SU-DHL-6 (cell line): ENCODE results near the gene NPAS3.

Experiments used
- H2AFZ ChIP-seq: fragments of 200-600 bp; sonication (generic); 2 replicates; pipeline ENCODE4 v1.6.1; 2014; ENCODE audit warnings: low read depth, mild to moderate bottlenecking, moderate library complexity, mixed read lengths, antibody characterized with exemption, low read length; ENCODE audit not compliant: severe bottlenecking
- H3F3A ChIP-seq: fragments of 200-600 bp; shearing (Covaris generic); 2 replicates; pipeline ENCODE4 v1.6.0; 2016; ENCODE audit warnings: antibody characterized with exemption, mild to moderate bottlenecking; ENCODE audit not compliant: insufficient read depth
- H3K27ac ChIP-seq: fragments of 200-600 bp; sonication (generic); 2 replicates; pipeline ENCODE4 v1.5.1; 2016; ENCODE audit warnings: low read depth, mild to moderate bottlenecking, low read length, moderate library complexity, mixed read lengths
- H3K27me3 ChIP-seq: fragments of 200-600 bp; sonication (generic), shearing (Covaris generic); 2 replicates; pipeline ENCODE4 v1.6.0; 2014; ENCODE audit warnings: mild to moderate bottlenecking, low read length
- H3K36me3 ChIP-seq: fragments of 200-600 bp; sonication (generic); 2 replicates; pipeline ENCODE4 v1.6.1; 2014; ENCODE audit warnings: mild to moderate bottlenecking, low read length, mixed read lengths
- H3K4me2 ChIP-seq: fragments of 300-600, 200-600 bp; shearing (Covaris generic), sonication (generic); 2 replicates; pipeline ENCODE4 v1.6.0; 2014; ENCODE audit warnings: low read length, low read depth, mild to moderate bottlenecking; ENCODE audit not compliant: poor library complexity, severe bottlenecking
- H3K4me3 ChIP-seq: fragments of 200-600 bp; sonication (generic); 2 replicates; pipeline ENCODE4 v1.5.1; 2014; ENCODE audit warnings: antibody characterized with exemption, low read length, mild to moderate bottlenecking, mixed read lengths; ENCODE audit not compliant: insufficient read depth, poor library complexity, severe bottlenecking
- H3K79me2 ChIP-seq: fragments of 200-600 bp; sonication (generic); 2 replicates; pipeline ENCODE4 v1.6.1; 2014; ENCODE audit warnings: mild to moderate bottlenecking, low read length, moderate library complexity; ENCODE audit not compliant: insufficient read depth
- H3K9ac ChIP-seq: fragments of 200-600 bp; sonication (generic); 2 replicates; pipeline ENCODE4 v1.7.0; 2014; ENCODE audit warnings: mild to moderate bottlenecking, low read length
- H3K9me2 ChIP-seq: fragments of 200-600 bp; sonication (generic); replicated peaks from 2 replicates; pipeline ENCODE4 v1.6.1; 2014; ENCODE audit warnings: low read length; ENCODE audit not compliant: insufficient read depth
- H3K9me3 ChIP-seq: fragments of 200-600 bp; sonication (generic); 2 replicates; pipeline ENCODE4 v1.6.1; 2014; ENCODE audit warnings: low read length, mixed read lengths; ENCODE audit not compliant: insufficient read depth
- H4K20me1 ChIP-seq: fragments of 200-600 bp; sonication (generic); 2 replicates; pipeline ENCODE4 v1.6.1; 2014; ENCODE audit warnings: low read depth, mild to moderate bottlenecking, antibody characterized with exemption, low read length, moderate library complexity, mixed read lengths
- EZH2phosphoT487 ChIP-seq: fragments of 200-600 bp; sonication (generic), shearing (Covaris generic); conservative IDR thresholded peaks from 2 replicates; pipeline ENCODE4 v1.6.1; 2018; ENCODE audit warnings: mild to moderate bottlenecking, antibody characterized with exemption, low read length, moderate library complexity, mixed read lengths
- TF ChIP-seq, protein P1 (sequence below): fragments of 200-600 bp; sonication (generic); IDR thresholded peaks from one replicate; pipeline ENCODE4 v1.5.1; 2017; ENCODE audit warnings: antibody characterized with exemption, mild to moderate bottlenecking, low read length, moderate library complexity; ENCODE audit not compliant: insufficient read depth, poor library complexity, severe bottlenecking

NPAS3 gene

DNA sequence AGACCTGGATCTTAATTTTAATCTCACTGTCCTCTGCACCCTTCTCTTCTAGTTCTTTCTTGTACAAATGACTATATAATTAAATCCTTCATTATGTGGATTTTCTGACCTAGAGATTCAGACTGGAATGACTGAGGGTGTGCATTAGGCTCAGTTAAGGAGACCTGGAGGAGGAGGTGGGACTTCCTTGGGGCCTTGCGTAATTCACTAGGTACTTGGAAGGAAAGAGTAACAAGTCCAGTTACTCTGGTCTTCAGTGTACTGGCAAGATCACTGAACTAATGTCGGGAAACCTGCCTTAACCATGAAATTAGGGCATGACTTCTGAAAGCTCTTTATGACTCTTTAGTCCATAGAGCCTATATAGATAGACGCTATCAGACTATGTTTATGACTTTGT lies 570.8 kb downstream of the NPAS3 start:
- Histone ChIP-seq H3K9me3 (no peaks in the 10 kb centered on the region), H3K79me2 (no peaks in the 10 kb centered on the region), H3K27ac (no peak overlapping the region), H3K9me2 (no peaks in the 10 kb centered on the region), H3K9ac (no peak overlapping the region), H3K27me3 (no peaks in the 10 kb centered on the region), H3K4me2 (no peak overlapping the region), H2AFZ (no peak overlapping the region), H3F3A (no peaks in the 10 kb centered on the region), H3K36me3 (no peaks in the 10 kb centered on the region), H3K4me3 (no peak overlapping the region), H4K20me1 (no peaks in the 10 kb centered on the region)
- TF ChIP-seq, protein P1, sequence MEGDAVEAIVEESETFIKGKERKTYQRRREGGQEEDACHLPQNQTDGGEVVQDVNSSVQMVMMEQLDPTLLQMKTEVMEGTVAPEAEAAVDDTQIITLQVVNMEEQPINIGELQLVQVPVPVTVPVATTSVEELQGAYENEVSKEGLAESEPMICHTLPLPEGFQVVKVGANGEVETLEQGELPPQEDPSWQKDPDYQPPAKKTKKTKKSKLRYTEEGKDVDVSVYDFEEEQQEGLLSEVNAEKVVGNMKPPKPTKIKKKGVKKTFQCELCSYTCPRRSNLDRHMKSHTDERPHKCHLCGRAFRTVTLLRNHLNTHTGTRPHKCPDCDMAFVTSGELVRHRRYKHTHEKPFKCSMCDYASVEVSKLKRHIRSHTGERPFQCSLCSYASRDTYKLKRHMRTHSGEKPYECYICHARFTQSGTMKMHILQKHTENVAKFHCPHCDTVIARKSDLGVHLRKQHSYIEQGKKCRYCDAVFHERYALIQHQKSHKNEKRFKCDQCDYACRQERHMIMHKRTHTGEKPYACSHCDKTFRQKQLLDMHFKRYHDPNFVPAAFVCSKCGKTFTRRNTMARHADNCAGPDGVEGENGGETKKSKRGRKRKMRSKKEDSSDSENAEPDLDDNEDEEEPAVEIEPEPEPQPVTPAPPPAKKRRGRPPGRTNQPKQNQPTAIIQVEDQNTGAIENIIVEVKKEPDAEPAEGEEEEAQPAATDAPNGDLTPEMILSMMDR: no peak

DNA sequence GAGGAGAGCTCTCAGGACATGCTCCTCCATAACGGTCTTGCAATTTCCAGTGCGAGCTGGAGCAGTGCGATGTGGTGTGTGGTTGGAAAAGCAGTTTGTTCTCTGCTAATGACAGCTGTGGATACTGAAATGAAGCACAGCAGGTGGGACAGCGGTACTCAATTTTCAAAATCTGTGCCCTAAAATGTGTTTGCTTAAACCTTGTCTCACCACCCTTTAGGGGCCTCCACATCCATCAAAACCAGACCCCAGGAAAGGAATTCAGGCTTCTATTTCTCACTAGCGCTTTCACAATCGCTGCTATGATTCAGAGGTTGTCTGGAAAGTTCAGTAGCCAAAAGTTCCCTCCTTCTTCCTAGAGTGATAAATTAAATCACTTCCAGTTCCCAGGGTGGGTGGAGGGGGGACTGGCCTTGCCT lies 571.4 kb downstream of the NPAS3 start:
- Histone ChIP-seq H4K20me1 (no peaks in the 10 kb centered on the region), H3F3A (no peaks in the 10 kb centered on the region), H3K27me3 (no peaks in the 10 kb centered on the region), H3K9me2 (no peaks in the 10 kb centered on the region), H3K27ac (no peak overlapping the region), H2AFZ (no peak overlapping the region), H3K9me3 (no peaks in the 10 kb centered on the region), H3K4me2 (no peak overlapping the region), H3K36me3 (no peaks in the 10 kb centered on the region), H3K4me3 (no peak overlapping the region), H3K79me2 (no peaks in the 10 kb centered on the region), H3K9ac (no peak overlapping the region)
- TF ChIP-seq EZH2phosphoT487: no peak
- TF ChIP-seq, protein P1: no peak

DNA sequence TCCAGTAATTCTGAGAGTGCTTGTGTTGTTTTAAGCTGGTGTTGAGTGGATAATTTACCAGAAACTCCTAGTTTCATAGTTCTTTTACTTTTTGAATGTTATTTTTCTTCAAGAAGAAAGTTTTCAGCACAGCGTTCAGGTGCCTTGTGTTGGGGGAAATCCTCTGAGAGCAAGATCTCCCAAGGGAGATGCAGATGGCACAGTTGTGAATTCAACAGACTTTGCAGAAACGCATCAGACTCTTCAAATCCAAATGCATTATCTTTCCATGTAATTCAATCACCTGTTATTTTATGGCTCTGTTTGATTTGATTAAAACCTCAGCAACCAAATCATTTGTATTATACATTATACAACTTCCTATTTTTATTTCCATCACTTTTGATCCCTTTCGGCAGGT lies 572.3 kb downstream of the NPAS3 start:
- Histone ChIP-seq H3F3A (no peaks in the 10 kb centered on the region), H3K27ac (no peak overlapping the region), H3K79me2 (no peaks in the 10 kb centered on the region), H3K36me3 (no peaks in the 10 kb centered on the region), H3K27me3 (no peaks in the 10 kb centered on the region), H3K9ac (no peak overlapping the region), H3K4me2 (no peak overlapping the region), H3K9me2 (no peaks in the 10 kb centered on the region), H4K20me1 (no peaks in the 10 kb centered on the region), H3K9me3 (no peaks in the 10 kb centered on the region), H3K4me3 (no peak overlapping the region), H2AFZ (no peak overlapping the region)
- TF ChIP-seq, protein P1: no peak
- no peak for TF ChIP-seq EZH2phosphoT487
